Measurements from ENCODE around the gene ADGRV1.

DNA sequence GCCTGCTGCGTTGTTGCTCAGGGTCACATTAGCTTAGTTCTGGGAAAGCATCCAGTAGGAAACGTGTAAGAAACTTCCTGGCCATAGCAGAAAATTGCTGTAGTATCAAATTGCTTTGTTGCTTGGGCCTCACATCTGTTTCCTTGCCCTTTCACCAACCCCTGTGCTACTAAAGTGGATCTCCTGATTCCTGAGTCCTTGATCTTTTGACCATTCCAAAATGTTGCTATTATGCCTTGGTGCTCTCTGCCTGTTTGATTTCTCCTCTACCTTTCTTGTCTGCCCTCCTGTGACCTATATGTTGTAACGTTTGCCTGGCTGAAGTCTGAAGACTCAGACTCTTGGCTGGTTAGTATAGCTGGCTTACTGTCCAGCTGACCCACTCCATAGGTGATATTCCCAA is 350.5 kb downstream of the ADGRV1 start:
- TF ChIP-seq POLR2A (IDR thresholded peaks at IDR 0.05; ENCODE audit: low read depth, low read length) (no peak), POLR2AphosphoS5 (IDR thresholded peaks at IDR 0.05; ENCODE audit: low read depth, low read length) (no peak)
